HepG2 (cell line): ENCODE measurements around the gene PPAT. TPM values are rescaled to one million over a fixed set of nuclear protein-coding genes. Genes with fewer than 3 reads are reported as not detected.
"Not testable (repeated sequence)": the region's sequence is repeated elsewhere in the genome, so short reads cannot be mapped to it uniquely, and the experiment has no call there.

ENCODE experiments used
- ATAC-seq: fragments of 200-7000 bp; cut with Tn5 transposase; 3 replicates; pipeline ENCODE4 v1.9.1; 2020; ENCODE audit warnings: mild to moderate bottlenecking, moderate library complexity
- BruUV-seq: library from RNA; stranded (reverse); fragments of 400-500 nt; replicated peaks from 2 replicates; lab custom pipeline; 2021; lab: Mats Ljungman, UMichigan
- CTCF ChIA-PET: fragments of 300-600 bp; formaldehyde crosslinking; extraction: SDS; loops from one replicate; lab custom pipeline; 2021; ENCODE audit warnings: low total read pairs, inconsistent platforms, low intra/inter-chr PET ratio; lab: Yijun Ruan, JAX
- POLR2A ChIA-PET: fragments of 350-600 bp; sonication (Branson Sonifier 250); formaldehyde crosslinking; loops from one replicate; lab custom pipeline; 2020; ENCODE audit warnings: antibody characterized with exemption, inconsistent platforms; lab: Yijun Ruan, JAX
- DNase-seq: peaks from one replicate; pipeline ENCODE4 v3.0.0-alpha.2; 2015; ENCODE audit warnings: low spot score
- FAIRE-seq: peaks from 3 replicates; lab custom pipeline; 2011; peaks lifted over from hg19 to GRCh38; lab: Jason Lieb, UNC
- H2AFZ ChIP-seq: one replicate; pipeline ENCODE4 v1.6.1; 2011; ENCODE audit warnings: low read length, inconsistent platforms
- H3K27ac ChIP-seq: fragments of 300-600 bp; 3 replicates; pipeline ENCODE4 v1.8.0; 2011; ENCODE audit warnings: mixed run types, mild to moderate bottlenecking, mixed read lengths, low read length, inconsistent platforms; ENCODE audit not compliant: insufficient read depth; ENCODE audit errors: extremely low read length
- H3K27me3 ChIP-seq, 2 experiments: fragments of 200-600 bp in 1 of 2; 2 replicates in 1 of 2; 3 replicates in 1 of 2; pipeline versions ENCODE4 v1.6.0 to v1.8.0; 2011; ENCODE audit warnings: low read length in 2 of 2, mild to moderate bottlenecking in 2 of 2, moderate library complexity in 2 of 2, inconsistent platforms in 1 of 2; ENCODE audit not compliant: insufficient read depth in 2 of 2, control insufficient read depth in 1 of 2
- H3K36me3 ChIP-seq, 2 experiments: fragments of 200-600 bp in 1 of 2; replicated peaks in 1 of 2; 2 replicates in 1 of 2; 3 replicates in 1 of 2; pipeline versions ENCODE4 v1.5.1 to v1.8.0; 2011; ENCODE audit warnings: low read length in 2 of 2, inconsistent platforms in 1 of 2; ENCODE audit not compliant: insufficient read depth in 2 of 2, control insufficient read depth in 1 of 2
- H3K4me1 ChIP-seq: 2 replicates; pipeline ENCODE4 v1.5.1; 2012; ENCODE audit warnings: low read length, inconsistent platforms; ENCODE audit not compliant: insufficient read depth
- H3K4me2 ChIP-seq: 2 replicates; pipeline ENCODE4 v1.6.0; 2011; ENCODE audit warnings: low read depth, low read length, inconsistent platforms
- H3K4me3 ChIP-seq, 3 experiments: fragments of 200-600 bp in 1 of 3; sonication (generic), shearing (Covaris generic) in 1 of 3; replicated peaks in 1 of 3; 2 replicates each; pipeline ENCODE4 v1.5.1; 2011 to 2016; ENCODE audit warnings: low read length in 3 of 3, inconsistent platforms in 2 of 3, low read depth in 2 of 3, mild to moderate bottlenecking in 2 of 3, control low read depth in 1 of 3, mixed read lengths in 1 of 3; ENCODE audit not compliant: insufficient read depth in 1 of 3
- H3K79me2 ChIP-seq: one replicate; pipeline ENCODE4 v1.6.1; 2011; ENCODE audit warnings: low read length, inconsistent platforms; ENCODE audit not compliant: insufficient read depth
- H3K9ac ChIP-seq: 2 replicates; pipeline ENCODE4 v1.6.0; 2011; ENCODE audit warnings: mild to moderate bottlenecking, low read depth, low read length, inconsistent platforms; ENCODE audit not compliant: insufficient read depth
- H3K9me3 ChIP-seq: 2 replicates; pipeline ENCODE4 v1.5.1; 2012; ENCODE audit warnings: mild to moderate bottlenecking, low read length
- H4K20me1 ChIP-seq: 2 replicates; pipeline ENCODE4 v1.6.0; 2011; ENCODE audit warnings: inconsistent platforms, mild to moderate bottlenecking, low read length, moderate library complexity; ENCODE audit not compliant: insufficient read depth
- ZBTB3 ChIP-seq: sonication (generic); formaldehyde crosslinking; IDR thresholded peaks from 2 replicates; pipeline ENCODE4 v1.4.0; 2020; ENCODE audit warnings: low read depth, mild to moderate bottlenecking, moderate library complexity, missing genetic modification reagents, borderline replicate concordance
- ZNF567 ChIP-seq: sonication (generic); formaldehyde crosslinking; IDR thresholded peaks from 2 replicates; pipeline ENCODE4 v1.8.1; 2023; ENCODE audit warnings: mild to moderate bottlenecking, missing genetic modification reagents, borderline replicate concordance
- ZNF672 ChIP-seq: sonication (generic); formaldehyde crosslinking; IDR thresholded peaks from 2 replicates; pipeline ENCODE4 v1.8.1; 2022; ENCODE audit warnings: missing genetic modification reagents
- WGBS: methylation state at CpG from one replicate; pipeline ENCODE4 v1.1.6; 2017; ENCODE audit warnings: low lambda C conversion rate; 5-methylcytosine and 5-hydroxymethylcytosine counted together
- in situ Hi-C: cut with HindIII; loops from 2 replicates; pipeline ENCODE4 v1.10.0; 2017; ENCODE audit warnings: low pct_unique_long_range_greater_than_20kb; ENCODE audit not compliant: extremely low pct_ligation_motif_present
- intact Hi-C: fragments of 100-400 bp; cut with micrococcal nuclease; formaldehyde crosslinking; loops from one replicate; pipeline ENCODE4 v1.10.0; 2022; ENCODE audit not compliant: unreplicated experiment
- polyA plus RNA-seq, 8 experiments: library from polyadenylated mRNA; depleted of rRNA in 3 of 8; stranded (reverse) in 7 of 8; unstranded in 1 of 8; fragments of >200 nt; fragmentation: Illumina TruSeq in 4 of 8; extraction: Trizol in 4 of 8; gene quantifications; 2 replicates each; pipeline versions ENCODE4 v1.2.1 to v1.2.3, GENCODE V29; 2011 to 2016; ENCODE audit warnings: low read depth in 4 of 8, missing spikeins in 1 of 8, mixed read lengths in 1 of 8; ENCODE audit not compliant: insufficient read depth in 1 of 8
- total RNA-seq, 5 experiments: library from RNA; depleted of rRNA; stranded (reverse); fragments of >200 nt; fragmentation: Illumina TruSeq; extraction: Trizol; gene quantifications; 2 replicates each; pipeline ENCODE4 v1.2.3, GENCODE V29; 2016; ENCODE audit warnings: low read depth in 1 of 5
- TF ChIP-seq, protein P1 (sequence below): sonication (generic); formaldehyde crosslinking; IDR thresholded peaks from 2 replicates; pipeline ENCODE4 v1.4.0; 2020; ENCODE audit warnings: missing genetic modification reagents, borderline replicate concordance
- TF ChIP-seq, protein P2 (sequence below): sonication (generic); formaldehyde crosslinking; IDR thresholded peaks from 2 replicates; pipeline ENCODE4 v1.4.0; 2020; ENCODE audit warnings: missing genetic modification reagents
- TF ChIP-seq, protein P3 (sequence below): sonication (generic); formaldehyde crosslinking; IDR thresholded peaks from 2 replicates; pipeline ENCODE4 v1.5.1; 2020; ENCODE audit warnings: missing genetic modification reagents, mild to moderate bottlenecking, borderline replicate concordance
- TF ChIP-seq, protein P4 (sequence below): sonication (generic); formaldehyde crosslinking; IDR thresholded peaks from 2 replicates; pipeline ENCODE4 v1.8.0; 2022; ENCODE audit warnings: missing genetic modification reagents, mild to moderate bottlenecking, moderate library complexity, borderline replicate concordance

PPAT gene
- total and polyA plus RNA-seq, 2 of the 13 experiments (the other 11 are each of a cell fraction or from before 2014, with no cell fraction given), result 16.9 to 62.6 TPM

DNA sequence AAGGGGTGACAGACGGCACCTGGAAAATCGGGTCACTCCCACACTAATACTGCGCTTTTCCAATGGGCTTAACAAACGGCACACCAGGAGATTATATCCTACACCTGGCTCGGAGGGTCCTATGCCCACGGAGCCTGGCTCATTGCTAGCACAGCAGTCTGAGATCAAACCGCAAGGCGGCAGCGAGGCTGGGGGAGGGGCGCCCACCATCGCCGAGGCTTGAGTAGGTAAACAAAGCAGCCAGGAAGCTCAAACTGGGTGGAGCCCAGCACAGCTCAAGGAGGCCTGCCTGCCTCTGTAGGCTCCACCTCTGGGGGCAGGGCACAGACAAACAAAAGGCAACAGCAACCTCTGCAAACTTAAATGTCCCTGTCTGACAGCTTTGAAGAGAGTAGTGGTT lies 72.4 kb downstream of the PPAT start:
- H3K4me3 ChIP-seq, result not testable (repeated sequence)
- TF ChIP-seq, protein P1, sequence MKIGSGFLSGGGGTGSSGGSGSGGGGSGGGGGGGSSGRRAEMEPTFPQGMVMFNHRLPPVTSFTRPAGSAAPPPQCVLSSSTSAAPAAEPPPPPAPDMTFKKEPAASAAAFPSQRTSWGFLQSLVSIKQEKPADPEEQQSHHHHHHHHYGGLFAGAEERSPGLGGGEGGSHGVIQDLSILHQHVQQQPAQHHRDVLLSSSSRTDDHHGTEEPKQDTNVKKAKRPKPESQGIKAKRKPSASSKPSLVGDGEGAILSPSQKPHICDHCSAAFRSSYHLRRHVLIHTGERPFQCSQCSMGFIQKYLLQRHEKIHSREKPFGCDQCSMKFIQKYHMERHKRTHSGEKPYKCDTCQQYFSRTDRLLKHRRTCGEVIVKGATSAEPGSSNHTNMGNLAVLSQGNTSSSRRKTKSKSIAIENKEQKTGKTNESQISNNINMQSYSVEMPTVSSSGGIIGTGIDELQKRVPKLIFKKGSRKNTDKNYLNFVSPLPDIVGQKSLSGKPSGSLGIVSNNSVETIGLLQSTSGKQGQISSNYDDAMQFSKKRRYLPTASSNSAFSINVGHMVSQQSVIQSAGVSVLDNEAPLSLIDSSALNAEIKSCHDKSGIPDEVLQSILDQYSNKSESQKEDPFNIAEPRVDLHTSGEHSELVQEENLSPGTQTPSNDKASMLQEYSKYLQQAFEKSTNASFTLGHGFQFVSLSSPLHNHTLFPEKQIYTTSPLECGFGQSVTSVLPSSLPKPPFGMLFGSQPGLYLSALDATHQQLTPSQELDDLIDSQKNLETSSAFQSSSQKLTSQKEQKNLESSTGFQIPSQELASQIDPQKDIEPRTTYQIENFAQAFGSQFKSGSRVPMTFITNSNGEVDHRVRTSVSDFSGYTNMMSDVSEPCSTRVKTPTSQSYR (CRISPR knock-in tag), result peak; percentile 47; the same call in 1 of the 2 replicates
- TF ChIP-seq, protein P2, sequence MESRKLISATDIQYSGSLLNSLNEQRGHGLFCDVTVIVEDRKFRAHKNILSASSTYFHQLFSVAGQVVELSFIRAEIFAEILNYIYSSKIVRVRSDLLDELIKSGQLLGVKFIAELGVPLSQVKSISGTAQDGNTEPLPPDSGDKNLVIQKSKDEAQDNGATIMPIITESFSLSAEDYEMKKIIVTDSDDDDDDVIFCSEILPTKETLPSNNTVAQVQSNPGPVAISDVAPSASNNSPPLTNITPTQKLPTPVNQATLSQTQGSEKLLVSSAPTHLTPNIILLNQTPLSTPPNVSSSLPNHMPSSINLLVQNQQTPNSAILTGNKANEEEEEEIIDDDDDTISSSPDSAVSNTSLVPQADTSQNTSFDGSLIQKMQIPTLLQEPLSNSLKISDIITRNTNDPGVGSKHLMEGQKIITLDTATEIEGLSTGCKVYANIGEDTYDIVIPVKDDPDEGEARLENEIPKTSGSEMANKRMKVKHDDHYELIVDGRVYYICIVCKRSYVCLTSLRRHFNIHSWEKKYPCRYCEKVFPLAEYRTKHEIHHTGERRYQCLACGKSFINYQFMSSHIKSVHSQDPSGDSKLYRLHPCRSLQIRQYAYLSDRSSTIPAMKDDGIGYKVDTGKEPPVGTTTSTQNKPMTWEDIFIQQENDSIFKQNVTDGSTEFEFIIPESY, result peak; percentile 40; the same call in 1 of the 2 replicates
- TF ChIP-seq, all 625 proteins: peak for 2; not testable (repeated sequence) for 623
- H3K4me2 ChIP-seq, POLR2A ChIA-PET, ATAC-seq, in situ Hi-C loops, FAIRE-seq, H3K27ac ChIP-seq, intact Hi-C loops, H3K79me2 ChIP-seq, H3K36me3 ChIP-seq, H3K4me1 ChIP-seq, DNase-seq, H2AFZ ChIP-seq, BruUV-seq, H3K27me3 ChIP-seq, H4K20me1 ChIP-seq, H3K9ac ChIP-seq, H3K9me3 ChIP-seq, CTCF ChIA-PET: not testable (repeated sequence)
- WGBS, result 88% methylated on average over 8 of the region's 12 CpGs

GRCh38 chr4:56360071-56360470 lies 75.3 kb downstream of the PPAT start:
- FAIRE-seq, result no peak
- H3K9ac ChIP-seq, result no peak overlapping the region
- no peak for TF ChIP-seq ZBTB3 (CRISPR knock-in tag)
- TF ChIP-seq, protein P3, sequence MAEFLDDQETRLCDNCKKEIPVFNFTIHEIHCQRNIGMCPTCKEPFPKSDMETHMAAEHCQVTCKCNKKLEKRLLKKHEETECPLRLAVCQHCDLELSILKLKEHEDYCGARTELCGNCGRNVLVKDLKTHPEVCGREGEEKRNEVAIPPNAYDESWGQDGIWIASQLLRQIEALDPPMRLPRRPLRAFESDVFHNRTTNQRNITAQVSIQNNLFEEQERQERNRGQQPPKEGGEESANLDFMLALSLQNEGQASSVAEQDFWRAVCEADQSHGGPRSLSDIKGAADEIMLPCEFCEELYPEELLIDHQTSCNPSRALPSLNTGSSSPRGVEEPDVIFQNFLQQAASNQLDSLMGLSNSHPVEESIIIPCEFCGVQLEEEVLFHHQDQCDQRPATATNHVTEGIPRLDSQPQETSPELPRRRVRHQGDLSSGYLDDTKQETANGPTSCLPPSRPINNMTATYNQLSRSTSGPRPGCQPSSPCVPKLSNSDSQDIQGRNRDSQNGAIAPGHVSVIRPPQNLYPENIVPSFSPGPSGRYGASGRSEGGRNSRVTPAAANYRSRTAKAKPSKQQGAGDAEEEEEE, result no peak
- TF ChIP-seq, protein P4, sequence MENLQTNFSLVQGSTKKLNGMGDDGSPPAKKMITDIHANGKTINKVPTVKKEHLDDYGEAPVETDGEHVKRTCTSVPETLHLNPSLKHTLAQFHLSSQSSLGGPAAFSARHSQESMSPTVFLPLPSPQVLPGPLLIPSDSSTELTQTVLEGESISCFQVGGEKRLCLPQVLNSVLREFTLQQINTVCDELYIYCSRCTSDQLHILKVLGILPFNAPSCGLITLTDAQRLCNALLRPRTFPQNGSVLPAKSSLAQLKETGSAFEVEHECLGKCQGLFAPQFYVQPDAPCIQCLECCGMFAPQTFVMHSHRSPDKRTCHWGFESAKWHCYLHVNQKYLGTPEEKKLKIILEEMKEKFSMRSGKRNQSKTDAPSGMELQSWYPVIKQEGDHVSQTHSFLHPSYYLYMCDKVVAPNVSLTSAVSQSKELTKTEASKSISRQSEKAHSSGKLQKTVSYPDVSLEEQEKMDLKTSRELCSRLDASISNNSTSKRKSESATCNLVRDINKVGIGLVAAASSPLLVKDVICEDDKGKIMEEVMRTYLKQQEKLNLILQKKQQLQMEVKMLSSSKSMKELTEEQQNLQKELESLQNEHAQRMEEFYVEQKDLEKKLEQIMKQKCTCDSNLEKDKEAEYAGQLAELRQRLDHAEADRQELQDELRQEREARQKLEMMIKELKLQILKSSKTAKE (CRISPR knock-in tag), result no peak
- TF ChIP-seq ZNF672, result no peak
- TF ChIP-seq ZNF567 (CRISPR knock-in tag), result no peak
- ChIA-PET CTCF (no interaction called here), POLR2A (no interaction called here)
- no peaks in the 10 kb centered on the region for H3K4me1 ChIP-seq
- no peaks in the 10 kb centered on the region for H4K20me1 ChIP-seq
- no peak overlapping the region for H3K27ac ChIP-seq
- in situ Hi-C loops (no loop called here), intact Hi-C loops (no loop called here)
- no peak for ATAC-seq
- H3K36me3 ChIP-seq, result peaks cover 0 to 8% of the 10 kb centered on the region in 2 experiments; a peak in 1 of 5 replicates
- no peaks in the 10 kb centered on the region for H3K27me3 ChIP-seq
- no peak overlapping the region for H3K4me3 ChIP-seq
- no peaks in the 10 kb centered on the region for H3K79me2 ChIP-seq
- no peak overlapping the region for H3K4me2 ChIP-seq
- no peak for DNase-seq
- H3K9me3 ChIP-seq, result no peaks in the 10 kb centered on the region
- no peak overlapping the region for H2AFZ ChIP-seq
- no TSS peak for BruUV-seq
